Left ventricle myocardium inferior (tissue), 1 donor: Measurements from ENCODE around the gene RBM15. TPM values are rescaled to one million over a fixed set of nuclear protein-coding genes. Genes with fewer than 3 reads are reported as not detected.

Experiments
- DNase-seq: peaks from one replicate; pipeline ENCODE4 v3.0.0-alpha.2; 2020
- H3K27ac ChIP-seq: fragments of 200-600 bp; replicated peaks from 2 replicates; pipeline ENCODE4 v1.8.0; 2021
- H3K27me3 ChIP-seq: fragments of 200-600 bp; 2 replicates; pipeline ENCODE4 v1.8.0; 2021; ENCODE audit warnings: low read depth
- H3K36me3 ChIP-seq: fragments of 200-600 bp; 2 replicates; pipeline ENCODE4 v1.8.0; 2021
- H3K4me1 ChIP-seq: fragments of 200-600 bp; 2 replicates; pipeline ENCODE4 v1.8.0; 2021
- H3K4me3 ChIP-seq: fragments of 200-600 bp; 2 replicates; pipeline ENCODE4 v1.8.0; 2021; ENCODE audit warnings: mild to moderate bottlenecking, moderate library complexity
- H3K9me3 ChIP-seq: fragments of 200-600 bp; replicated peaks from 2 replicates; pipeline ENCODE4 v1.8.0; 2021
- CTCF ChIP-seq: fragments of 200-600 bp; IDR thresholded peaks from 2 replicates; pipeline ENCODE4 v1.8.0; 2021; ENCODE audit warnings: antibody characterized with exemption, mild to moderate bottlenecking, borderline replicate concordance
- intact Hi-C: fragments of 100-400 bp; cut with micrococcal nuclease; formaldehyde crosslinking; loops from one replicate; pipeline ENCODE4 v1.11.0; 2022
- total RNA-seq: library from RNA; stranded (reverse); fragmentation: NEBNext Ultra II Directional; extraction: Animal tissue kit (Norgen Biotek cat#: 25700); gene quantifications from one replicate; pipeline ENCODE4 v1.2.1, GENCODE V29; 2021
- donor health status: DM: no; HTN: yes; CAD: no; lungs with severe emphysema.

RBM15 gene
- total RNA-seq, 1 donor from 2014 or later = 12.6 TPM

- no peak for DNase-seq
- Histone ChIP-seq H3K4me1 (peaks cover 38% of the 10 kb centered on the region), H3K27me3 (no peaks in the 10 kb centered on the region), H3K9me3 (no peaks in the 10 kb centered on the region), H3K36me3 (no peaks in the 10 kb centered on the region), H3K27ac (no peak overlapping the region), H3K4me3 (no peak overlapping the region)
- TF ChIP-seq CTCF = no peak
- intact Hi-C loops = no loop called here
These were observed 3.9 kb upstream of the RBM15 start for GRCh38 chr1:110335265-110335664.

- H3K4me1 ChIP-seq = peaks cover 50% of the 10 kb centered on the region
- DNase-seq = no peak
- peak overlapping the region; percentile 99 for H3K27ac ChIP-seq
- H3K4me3 ChIP-seq = no peak overlapping the region
- H3K36me3 ChIP-seq = peaks cover 9% of the 10 kb centered on the region
- intact Hi-C loops = no loop called here
- no peak for TF ChIP-seq CTCF
- no peaks in the 10 kb centered on the region for H3K9me3 ChIP-seq
- no peaks in the 10 kb centered on the region for H3K27me3 ChIP-seq
These were observed 2.7 kb upstream of the RBM15 start for GRCh38 chr1:110336300-110337039.

GRCh38 chr1:110337704-110338308 lies 1.4 kb upstream of the RBM15 start:
- intact Hi-C loops = no loop called here
- H3K4me1 ChIP-seq = peaks cover 64% of the 10 kb centered on the region
- peak; percentile 43 for DNase-seq

GRCh38 chr1:110338309-110338885 lies 780 bp upstream of the RBM15 start:
- Histone ChIP-seq H3K4me1 (peaks cover 70% of the 10 kb centered on the region), H3K27me3 (no peaks in the 10 kb centered on the region), H3K4me3 (peak overlapping the region; percentile 95), H3K36me3 (peaks cover 17% of the 10 kb centered on the region), H3K27ac (peak overlapping the region; percentile 99), H3K9me3 (no peaks in the 10 kb centered on the region)
- peak; percentile 72 for TF ChIP-seq CTCF
- DNase-seq = peak; percentile 95
- intact Hi-C loops = no loop called here

More at GRCh38 chr1:110337704-110338308, 1.4 kb upstream of the RBM15 start:
- Histone ChIP-seq H3K27me3 (no peaks in the 10 kb centered on the region), H3K27ac (peak overlapping the region; percentile 99), H3K9me3 (no peaks in the 10 kb centered on the region), H3K4me3 (peak overlapping the region; percentile 95), H3K36me3 (peaks cover 16% of the 10 kb centered on the region)
- no peak for TF ChIP-seq CTCF

- intact Hi-C loops = no loop called here
- H3K4me1 ChIP-seq = peaks cover 82% of the 10 kb centered on the region
These were observed 430 bp downstream of the RBM15 start for GRCh38 chr1:110339407-110340206.

More at GRCh38 chr1:110339407-110340206, 430 bp downstream of the RBM15 start:
- Histone ChIP-seq H3K27me3 (no peaks in the 10 kb centered on the region), H3K4me3 (peak overlapping the region; percentile 95), H3K36me3 (peaks cover 26% of the 10 kb centered on the region), H3K27ac (peak overlapping the region; percentile 99), H3K9me3 (no peaks in the 10 kb centered on the region)
- DNase-seq = peak; percentile 43
- TF ChIP-seq CTCF = peak; percentile 59
